Stimulated activated CD8-positive, alpha-beta memory T cell treated with anti-CD3 and anti-CD28 coated beads, Interleukin-12 subunit alpha, Interleukin-12 subunit beta, amount 100 ng/mL, for 4 hours (primary cell): ENCODE data around the gene RNF112.
"Not testable (repeated sequence)": the region's sequence is repeated elsewhere in the genome, so short reads cannot be mapped to it uniquely, and the experiment has no call there.

ENCODE experiments used
- DNase-seq: peaks from one replicate; pipeline ENCODE4 v3.0.0-alpha.2; 2020; ENCODE audit warnings: low read depth

Gene RNF112

GRCh38 chr17:19448341-19449268 lies 37.6 kb downstream of the RNF112 start:
- DNase-seq = no peak

DNA sequence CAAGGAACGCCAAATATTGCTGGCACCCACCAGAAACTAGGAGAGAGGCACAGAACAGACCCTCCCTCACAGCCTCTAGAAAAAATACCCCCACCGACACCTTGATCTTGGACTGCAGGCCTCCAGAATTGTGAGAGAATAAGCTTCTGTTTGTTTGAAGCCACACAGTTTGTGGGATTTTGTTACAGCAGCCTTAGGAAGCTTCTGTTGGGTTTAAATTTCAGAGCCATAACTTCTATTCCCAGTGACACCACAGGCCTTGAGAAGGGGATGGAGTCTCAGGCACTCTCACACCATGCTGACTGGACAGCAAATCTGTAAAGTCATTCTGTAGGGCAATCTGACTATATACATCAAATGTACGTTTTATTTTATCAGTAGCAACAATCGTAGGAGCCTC lies 38.6 kb downstream of the RNF112 start:
- no peak for DNase-seq

GRCh38 chr17:19453296-19453695 lies 42.3 kb downstream of the RNF112 start:
- no peak for DNase-seq

- no peak for DNase-seq
Observed at GRCh38 chr17:19454074-19454473, 43.0 kb downstream of the RNF112 start.

- no peak for DNase-seq
Observed at GRCh38 chr17:19456016-19456927, 45.2 kb downstream of the RNF112 start.

- no peak for DNase-seq
Observed at GRCh38 chr17:19457046-19457445, 46.0 kb downstream of the RNF112 start.

GRCh38 chr17:19457830-19458271 lies 46.8 kb downstream of the RNF112 start:
- no peak for DNase-seq

- DNase-seq = not testable (repeated sequence)
Observed at GRCh38 chr17:19458481-19458880, 47.4 kb downstream of the RNF112 start.

DNA sequence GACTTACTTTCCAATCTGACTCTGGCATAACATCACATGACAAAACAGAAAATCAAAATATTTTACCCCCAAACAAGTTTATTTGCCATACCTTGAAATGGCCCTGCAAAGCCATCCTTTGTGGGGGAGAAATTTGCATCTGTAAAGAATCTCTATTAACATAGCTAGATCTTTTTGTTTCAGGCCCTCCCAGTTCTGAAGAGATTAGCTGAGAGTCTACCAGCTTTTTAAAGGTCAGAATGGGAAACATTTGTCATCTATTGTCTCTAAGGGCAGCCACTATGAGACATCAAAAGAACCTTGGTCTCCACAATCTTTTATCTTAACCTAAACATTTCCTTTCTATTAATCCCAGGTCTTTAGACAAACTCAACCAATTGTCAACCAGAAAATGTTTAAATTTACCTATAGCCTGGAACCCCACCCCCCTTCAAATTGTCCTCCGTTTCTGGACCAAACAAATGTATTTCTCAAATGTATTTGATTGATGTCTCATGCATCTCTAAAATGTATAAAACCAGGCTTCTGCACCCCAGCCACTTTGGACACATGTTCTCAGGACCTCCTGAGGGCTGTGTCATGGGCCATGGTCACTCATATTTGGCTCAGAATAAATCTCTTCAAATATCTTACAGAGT lies 48.1 kb downstream of the RNF112 start:
- DNase-seq = not testable (repeated sequence)

DNA sequence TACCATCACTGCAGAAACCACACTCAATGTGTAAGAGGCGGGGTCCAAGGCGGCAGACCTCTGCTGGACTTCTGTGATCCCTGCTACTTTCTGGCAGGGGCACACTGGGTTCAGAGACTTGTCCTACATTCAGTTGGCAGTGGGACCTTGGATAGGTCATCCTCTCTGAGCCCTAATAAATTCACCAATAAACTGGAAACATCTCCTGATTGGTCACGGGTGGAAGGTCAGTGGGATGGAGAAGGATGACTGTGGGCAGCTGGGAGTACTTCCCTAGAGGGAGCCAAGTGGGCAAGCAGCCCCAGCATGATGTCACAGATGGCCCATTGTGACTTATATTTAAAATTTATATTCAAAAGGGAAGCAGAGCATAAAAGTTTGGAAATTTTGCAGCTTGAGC lies 49.7 kb downstream of the RNF112 start:
- no peak for DNase-seq

DNA sequence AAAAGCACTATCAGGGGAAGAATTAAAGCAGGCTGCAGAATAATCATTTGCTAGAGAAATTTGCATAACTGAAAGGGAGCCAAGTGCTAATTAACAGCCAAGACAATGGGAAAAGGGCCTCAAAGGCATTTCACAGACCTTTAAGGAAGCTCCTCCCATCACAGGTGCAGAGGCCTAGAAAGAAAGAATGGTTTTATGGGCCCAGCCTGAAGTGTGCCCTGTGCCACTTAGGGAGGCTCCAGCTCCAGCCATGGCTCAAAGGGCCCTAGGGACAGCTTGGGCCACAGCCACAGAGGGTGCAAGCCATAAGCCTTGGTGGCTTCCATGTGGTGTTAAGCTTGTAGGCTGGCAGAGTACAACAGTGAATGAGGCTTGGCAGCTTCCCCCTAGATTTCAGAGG lies 50.1 kb downstream of the RNF112 start:
- no peak for DNase-seq

DNA sequence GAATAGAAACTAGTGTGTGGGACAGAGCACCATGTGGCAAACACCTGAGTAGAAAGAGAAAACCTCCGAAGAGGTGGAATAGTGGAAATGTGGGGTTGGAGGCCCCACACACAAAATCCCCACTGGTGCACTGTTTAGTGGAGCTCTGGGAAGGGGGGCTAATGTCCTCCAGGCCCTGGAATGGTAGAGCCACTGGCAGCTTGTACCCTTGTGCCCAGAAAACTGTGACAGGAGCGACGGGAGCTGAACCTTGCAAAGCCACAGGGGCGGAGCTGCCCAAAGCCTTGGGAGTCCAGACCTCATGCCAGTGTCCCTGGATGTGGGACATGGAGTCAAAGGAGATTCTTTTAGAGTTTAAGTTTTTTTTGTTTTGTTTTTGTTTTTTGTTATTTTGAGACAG lies 50.6 kb downstream of the RNF112 start:
- no peak for DNase-seq

- DNase-seq = not testable (repeated sequence)
Observed at GRCh38 chr17:19462456-19463035, 51.5 kb downstream of the RNF112 start.

- DNase-seq = no peak
Observed at GRCh38 chr17:19464031-19465026, 53.3 kb downstream of the RNF112 start.
